Breast epithelium (tissue), 3 donors: ENCODE measurements around the gene SLC11A1.

ENCODE experiments used
- CTCF ChIP-seq, 3 donors: fragments of 450-650 bp; IDR thresholded peaks; one replicate each; pipeline ENCODE4 v1.5.1; 2016 to 2017; ENCODE audit warnings: antibody characterized with exemption in 3 of 3, mild to moderate bottlenecking in 3 of 3, moderate library complexity in 3 of 3
- POLR2A ChIP-seq: fragments of 450-650 bp; IDR thresholded peaks from one replicate; pipeline ENCODE4 v1.6.1; 2016; ENCODE audit warnings: antibody characterized with exemption, mild to moderate bottlenecking, moderate library complexity

- no peak for TF ChIP-seq POLR2A
- no peak for TF ChIP-seq CTCF (IDR thresholded peaks at IDR 0.05)
These were observed 55.9 kb downstream of the SLC11A1 start for GRCh38 chr2:218437969-218438368.
